ENCODE results near the gene CAMSAP1. TPM values are rescaled to one million over a fixed set of nuclear protein-coding genes. Genes with fewer than 3 reads are reported as not detected.

CAMSAP1 gene
- total RNA-seq, 1 experiment from 2014 or later: 16.7 TPM

- DNase-seq: no peak
- Histone ChIP-seq H3K27ac (no peak overlapping the region), H3K9me3 (ENCODE audit: insufficient read depth, low read depth) (no peaks in the 10 kb centered on the region), H3K4me3 (no peak overlapping the region), H2AFZ (no peak overlapping the region), H3K4me2 (no peak overlapping the region), H4K20me1 (ENCODE audit: insufficient read depth) (no peaks in the 10 kb centered on the region), H3K36me3 (ENCODE audit: low read depth) (no peaks in the 10 kb centered on the region), H3K79me2 (ENCODE audit: low read depth) (0 out of 2 replicates have a peak, but pooled peaks cover 3% of the 10 kb centered on the region), H3K27me3 (ENCODE audit: insufficient read depth, low read depth) (no peaks in the 10 kb centered on the region), H3K9me2 (ENCODE audit: insufficient read depth) (no peaks in the 10 kb centered on the region), H3F3A (ENCODE audit: insufficient read depth, low read depth) (no peaks in the 10 kb centered on the region), H3K4me1 (replicated peaks; ENCODE audit: insufficient read depth) (no peaks in the 10 kb centered on the region)
- BruUV-seq (replicated peaks): no TSS peak
- intact Hi-C loops (cut with micrococcal nuclease; ENCODE audit: unreplicated experiment): no loop called here
- TF ChIP-seq CTCF (conservative IDR thresholded peaks at IDR 0.05): no peak
- no peak for TF ChIP-seq EZH2 (IDR thresholded peaks at IDR 0.05; ENCODE audit: low read depth)
- ChIA-PET CTCF (no interaction called here), POLR2A (ENCODE audit: unreplicated experiment) (interaction anchor here (0.7 kb wide), 1 partner anchor 339 kb away, joined by 7 read pairs; no protein-coding TSS in a partner anchor)
Measured at GRCh38 chr9:135889564-135890189, 17.7 kb downstream of the CAMSAP1 start.

- Histone ChIP-seq H3K4me1 (replicated peaks; ENCODE audit: insufficient read depth) (no peaks in the 10 kb centered on the region), H3K27me3 (ENCODE audit: insufficient read depth, low read depth) (no peaks in the 10 kb centered on the region), H2AFZ (no peak overlapping the region), H3K9me2 (ENCODE audit: insufficient read depth) (no peaks in the 10 kb centered on the region), H3K4me2 (no peak overlapping the region), H3K9me3 (ENCODE audit: insufficient read depth, low read depth) (no peaks in the 10 kb centered on the region), H3K4me3 (no peak overlapping the region), H4K20me1 (ENCODE audit: insufficient read depth) (no peaks in the 10 kb centered on the region), H3K79me2 (ENCODE audit: low read depth) (no peaks in the 10 kb centered on the region), H3K27ac (no peak overlapping the region), H3F3A (ENCODE audit: insufficient read depth, low read depth) (no peaks in the 10 kb centered on the region), H3K36me3 (ENCODE audit: low read depth) (no peaks in the 10 kb centered on the region)
- CTCF ChIA-PET: no interaction called here
- POLR2A ChIA-PET (ENCODE audit: unreplicated experiment): no interaction called here
- BruUV-seq (replicated peaks): no TSS peak
- no peak for DNase-seq
- TF ChIP-seq EZH2 (IDR thresholded peaks at IDR 0.05; ENCODE audit: low read depth): no peak
- no peak for TF ChIP-seq CTCF (conservative IDR thresholded peaks at IDR 0.05)
- intact Hi-C loops (cut with micrococcal nuclease; ENCODE audit: unreplicated experiment): no loop called here
Measured at GRCh38 chr9:135888766-135889394, 18.5 kb downstream of the CAMSAP1 start.

GRCh38 chr9:135888126-135888765 lies 19.1 kb downstream of the CAMSAP1 start:
- H3K27ac ChIP-seq: no peak overlapping the region

More at GRCh38 chr9:135888126-135888765, 19.1 kb downstream of the CAMSAP1 start:
- no peaks in the 10 kb centered on the region for H3K27me3 ChIP-seq (ENCODE audit: insufficient read depth, low read depth)
- H3K9me3 ChIP-seq (ENCODE audit: insufficient read depth, low read depth): no peaks in the 10 kb centered on the region
- H4K20me1 ChIP-seq (ENCODE audit: insufficient read depth): no peaks in the 10 kb centered on the region
- H3K79me2 ChIP-seq (ENCODE audit: low read depth): no peaks in the 10 kb centered on the region
- H3F3A ChIP-seq (ENCODE audit: insufficient read depth, low read depth): no peaks in the 10 kb centered on the region
- CTCF ChIA-PET: no interaction called here
- no peak overlapping the region for H2AFZ ChIP-seq
- BruUV-seq (replicated peaks): no TSS peak
- H3K4me2 ChIP-seq: no peak overlapping the region
- H3K4me3 ChIP-seq: no peak overlapping the region
- H3K36me3 ChIP-seq (ENCODE audit: low read depth): no peaks in the 10 kb centered on the region
- POLR2A ChIA-PET (ENCODE audit: unreplicated experiment): no interaction called here
- H3K4me1 ChIP-seq (replicated peaks; ENCODE audit: insufficient read depth): no peaks in the 10 kb centered on the region
- TF ChIP-seq EZH2 (IDR thresholded peaks at IDR 0.05; ENCODE audit: low read depth): no peak
- TF ChIP-seq CTCF (conservative IDR thresholded peaks at IDR 0.05): no peak
- intact Hi-C loops (cut with micrococcal nuclease; ENCODE audit: unreplicated experiment): no loop called here
- no peaks in the 10 kb centered on the region for H3K9me2 ChIP-seq (ENCODE audit: insufficient read depth)
- no peak for DNase-seq

Measured in PC-9 (cell line).